Activated CD8-positive, alpha-beta T cell treated with anti-CD3 and anti-CD28 coated beads for 36 hours (primary cell): Measurements from ENCODE around the gene ELK4. TPM values are rescaled to one million over a fixed set of nuclear protein-coding genes. Genes with fewer than 3 reads are reported as not detected.

ENCODE experiments used
- ATAC-seq: fragments of 200-7000 bp; cut with Tn5 transposase; one replicate; pipeline ENCODE4 v1.10.0; 2021; ENCODE audit warnings: mild to moderate bottlenecking, moderate library complexity
- CTCF ChIA-PET: fragments of 350-600 bp; sonication (Branson Sonifier 250); formaldehyde crosslinking; loops from one replicate; lab custom pipeline; 2021; ENCODE audit warnings: antibody characterized with exemption; lab: Charles Lee
- POLR2A ChIA-PET: fragments of 350-600 bp; sonication (Branson Sonifier 250); formaldehyde crosslinking; loops from one replicate; lab custom pipeline; 2021; ENCODE audit warnings: antibody characterized with exemption; lab: Charles Lee
- DNase-seq: peaks from one replicate; pipeline ENCODE4 v3.0.0-alpha.2; 2020
- H3K27ac Mint-ChIP-seq: one replicate; pipeline ENCODE4 v1.8.0; 2021; ENCODE audit warnings: mild to moderate bottlenecking, mixed read lengths
- H3K27me3 Mint-ChIP-seq: one replicate; pipeline ENCODE4 v1.8.0; 2021; ENCODE audit warnings: mixed read lengths
- H3K36me3 Mint-ChIP-seq: one replicate; pipeline ENCODE4 v1.8.0; 2021; ENCODE audit warnings: low read depth, mixed read lengths
- H3K4me1 Mint-ChIP-seq: one replicate; pipeline ENCODE4 v1.8.0; 2021; ENCODE audit warnings: low read depth, mixed read lengths
- H3K4me3 Mint-ChIP-seq: one replicate; pipeline ENCODE4 v1.8.0; 2021; ENCODE audit warnings: mild to moderate bottlenecking, moderate library complexity, mixed read lengths
- H3K9me3 Mint-ChIP-seq: one replicate; pipeline ENCODE4 v1.8.0; 2021; ENCODE audit warnings: mixed read lengths
- intact Hi-C: fragments of 100-400 bp; cut with micrococcal nuclease; formaldehyde crosslinking; loops from one replicate; pipeline ENCODE4 v1.10.0; 2022
- total RNA-seq, 2 experiments: library from RNA; stranded (reverse); gene quantifications; one replicate each; pipeline ENCODE4 v1.2.3, GENCODE V29; 2021
- TF ChIP-seq, protein P1 (sequence below): fragments of 200-600 bp; IDR thresholded peaks from one replicate; pipeline ENCODE4 v1.8.0; 2022; ENCODE audit warnings: antibody characterized with exemption, mild to moderate bottlenecking

ELK4 gene
- total RNA-seq, 2 experiments from 2014 or later = 61.5 to 62.1 TPM

- ATAC-seq (no peak), DNase-seq (no peak)
- H3K9me3 Mint-ChIP-seq = no peaks in the 10 kb centered on the region
- intact Hi-C loops = loop anchor here (5.0 kb wide), 1 partner anchor 42 kb away; no protein-coding TSS in a partner anchor
- peaks cover 2% of the 10 kb centered on the region for H3K4me1 Mint-ChIP-seq
- TF ChIP-seq, protein P1, sequence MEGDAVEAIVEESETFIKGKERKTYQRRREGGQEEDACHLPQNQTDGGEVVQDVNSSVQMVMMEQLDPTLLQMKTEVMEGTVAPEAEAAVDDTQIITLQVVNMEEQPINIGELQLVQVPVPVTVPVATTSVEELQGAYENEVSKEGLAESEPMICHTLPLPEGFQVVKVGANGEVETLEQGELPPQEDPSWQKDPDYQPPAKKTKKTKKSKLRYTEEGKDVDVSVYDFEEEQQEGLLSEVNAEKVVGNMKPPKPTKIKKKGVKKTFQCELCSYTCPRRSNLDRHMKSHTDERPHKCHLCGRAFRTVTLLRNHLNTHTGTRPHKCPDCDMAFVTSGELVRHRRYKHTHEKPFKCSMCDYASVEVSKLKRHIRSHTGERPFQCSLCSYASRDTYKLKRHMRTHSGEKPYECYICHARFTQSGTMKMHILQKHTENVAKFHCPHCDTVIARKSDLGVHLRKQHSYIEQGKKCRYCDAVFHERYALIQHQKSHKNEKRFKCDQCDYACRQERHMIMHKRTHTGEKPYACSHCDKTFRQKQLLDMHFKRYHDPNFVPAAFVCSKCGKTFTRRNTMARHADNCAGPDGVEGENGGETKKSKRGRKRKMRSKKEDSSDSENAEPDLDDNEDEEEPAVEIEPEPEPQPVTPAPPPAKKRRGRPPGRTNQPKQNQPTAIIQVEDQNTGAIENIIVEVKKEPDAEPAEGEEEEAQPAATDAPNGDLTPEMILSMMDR = no peak
- H3K36me3 Mint-ChIP-seq = no peaks in the 10 kb centered on the region
- no peak overlapping the region for H3K4me3 Mint-ChIP-seq
- ChIA-PET POLR2A (interaction anchor here (1.0 to 1.1 kb wide), 2 partner anchors 9 to 63 kb away, joined by 4 read pairs; partner anchors contain the start of gene ELK4), CTCF (interaction anchor here (1.1 to 3.3 kb wide), 7 partner anchors 20 to 173 kb away, joined by 3 to 15 read pairs (median 7); partner anchors contain the start of gene ELK4)
- no peak overlapping the region for H3K27ac Mint-ChIP-seq
- H3K27me3 Mint-ChIP-seq = peaks cover 37% of the 10 kb centered on the region
Measured at GRCh38 chr1:205569411-205570172, 62.2 kb downstream of the ELK4 start.

GRCh38 chr1:205568469-205569361, 63.1 kb downstream of the ELK4 start:
- Mint-ChIP-seq H3K27ac (no peak overlapping the region), H3K9me3 (no peaks in the 10 kb centered on the region), H3K27me3 (peaks cover 43% of the 10 kb centered on the region), H3K4me1 (peaks cover 2% of the 10 kb centered on the region), H3K36me3 (no peaks in the 10 kb centered on the region), H3K4me3 (peak overlapping the region; percentile 51)
- ATAC-seq (peak; percentile 60), DNase-seq (peak; percentile 25)
- TF ChIP-seq, protein P1 = no peak
- CTCF ChIA-PET = interaction anchor here (1.3 to 3.3 kb wide), 8 partner anchors 23 to 172 kb away, joined by 3 to 15 read pairs (median 6); partner anchors contain the start of gene ELK4
- intact Hi-C loops = loop anchor here (5.0 kb wide), 1 partner anchor 41 kb away; no protein-coding TSS in a partner anchor
- POLR2A ChIA-PET = interaction anchor here (0.6 to 1.1 kb wide), 3 partner anchors 10 to 206 kb away, joined by 4 read pairs; partner anchors contain the start of gene ELK4

GRCh38 chr1:205568135-205568468, 63.7 kb downstream of the ELK4 start:
- Mint-ChIP-seq H3K36me3 (no peaks in the 10 kb centered on the region), H3K9me3 (no peaks in the 10 kb centered on the region), H3K27ac (no peak overlapping the region), H3K4me3 (peak overlapping the region; percentile 30), H3K4me1 (peaks cover 2% of the 10 kb centered on the region), H3K27me3 (peaks cover 43% of the 10 kb centered on the region)
- no peak for DNase-seq
- CTCF ChIA-PET = interaction anchor here (1.1 to 3.3 kb wide), 4 partner anchors 39 to 409 kb away, joined by 3 to 15 read pairs (median 3); no protein-coding TSS in a partner anchor
- TF ChIP-seq, protein P1 = no peak
- POLR2A ChIA-PET = interaction anchor here (0.6 kb wide), 1 partner anchor 207 kb away, joined by 4 read pairs; no protein-coding TSS in a partner anchor
- no peak for ATAC-seq
- intact Hi-C loops = loop anchor here (5.0 kb wide), 1 partner anchor 41 kb away; no protein-coding TSS in a partner anchor

- H3K4me1 Mint-ChIP-seq = peaks cover 2% of the 10 kb centered on the region
- H3K27ac Mint-ChIP-seq = no peak overlapping the region
- ATAC-seq = no peak
- peaks cover 43% of the 10 kb centered on the region for H3K27me3 Mint-ChIP-seq
- H3K9me3 Mint-ChIP-seq = no peaks in the 10 kb centered on the region
- intact Hi-C loops = loop anchor here (5.0 kb wide), 1 partner anchor 40 kb away; no protein-coding TSS in a partner anchor
- no peak overlapping the region for H3K4me3 Mint-ChIP-seq
- ChIA-PET CTCF (interaction anchor here (1.1 to 3.3 kb wide), 4 partner anchors 38 to 409 kb away, joined by 3 to 15 read pairs (median 3); no protein-coding TSS in a partner anchor), POLR2A (interaction anchor here (0.6 to 0.7 kb wide), 2 partner anchors 24 to 207 kb away, joined by 3 to 4 read pairs; no protein-coding TSS in a partner anchor)
- no peaks in the 10 kb centered on the region for H3K36me3 Mint-ChIP-seq
- DNase-seq = no peak
- TF ChIP-seq, protein P1 = no peak
Measured at GRCh38 chr1:205567716-205568115, 64.1 kb downstream of the ELK4 start.
